Hematopoietic multipotent progenitor cell treated with erythropoietin and hydrocortisone succinate and interleukin-3 and kit ligand, for 4 days (in vitro differentiated cells): ENCODE measurements around the gene LCE3E.
"Not testable (repeated sequence)": the region's sequence is repeated elsewhere in the genome, so short reads cannot be mapped to it uniquely, and the experiment has no call there.

ENCODE experiments used
- DNase-seq: peaks from one replicate; pipeline ENCODE4 v3.0.0-alpha.2; 2015

The LCE3E gene

GRCh38 chr1:152566681-152567080 is at the start of gene LCE3E:
Gene LCE3E, minus strand, starts transcription at chr1:152566780. Its CDS starts 572 bp downstream, at chr1:152566208.
- DNase-seq: no peak

- DNase-seq: no peak
Observed at GRCh38 chr1:152613511-152613910, 46.9 kb upstream of the LCE3E start, which contains the start of gene LCE3B. Gene LCE3B, plus strand, starts transcription at chr1:152613811. Its CDS starts 0 bp downstream, at chr1:152613811.

GRCh38 chr1:152599934-152600333 is 33.4 kb upstream of the LCE3E start, which contains the start of gene LCE3C:
Gene LCE3C, plus strand, starts transcription at chr1:152600234. Its CDS starts 498 bp downstream, at chr1:152600732.
- no peak for DNase-seq

- no peak for DNase-seq
Observed at GRCh38 chr1:152596986-152597385, 30.4 kb upstream of the LCE3E start.

- DNase-seq: peak; percentile 1
Observed at GRCh38 chr1:152585586-152585985, 19.0 kb upstream of the LCE3E start.

GRCh38 chr1:152582647-152583046 is 16.1 kb upstream of the LCE3E start:
- DNase-seq: no peak

- DNase-seq: no peak
Observed at GRCh38 chr1:152580433-152580832, 13.9 kb upstream of the LCE3E start, which contains the start of gene LCE3D. Gene LCE3D, minus strand, starts transcription at chr1:152580516. Its CDS starts 580 bp downstream, at chr1:152579936.

GRCh38 chr1:152579526-152579925 is 12.9 kb upstream of the LCE3E start:
- DNase-seq: not testable (repeated sequence)

GRCh38 chr1:152577168-152577567 is 10.6 kb upstream of the LCE3E start:
- DNase-seq: no peak

- DNase-seq: no peak
Observed at GRCh38 chr1:152565535-152566215, 905 bp downstream of the LCE3E start.

GRCh38 chr1:152565115-152565514 is 1.5 kb downstream of the LCE3E start:
- DNase-seq: no peak

GRCh38 chr1:152548358-152548757 is 18.2 kb downstream of the LCE3E start:
- not testable (repeated sequence) for DNase-seq

GRCh38 chr1:152546704-152547103 is 19.9 kb downstream of the LCE3E start:
- peak; percentile 5 for DNase-seq

- DNase-seq: peak; percentile 45
Observed at GRCh38 chr1:152543820-152544219, 22.8 kb downstream of the LCE3E start.

GRCh38 chr1:152539901-152540300 is 26.7 kb downstream of the LCE3E start:
- DNase-seq: no peak

GRCh38 chr1:152537496-152537895 is 29.1 kb downstream of the LCE3E start:
- DNase-seq: no peak

- no peak for DNase-seq
Observed at GRCh38 chr1:152535774-152536173, 30.8 kb downstream of the LCE3E start.

- DNase-seq: peak; percentile 71
Observed at GRCh38 chr1:152533327-152533938, 33.1 kb downstream of the LCE3E start.

- DNase-seq: no peak
Observed at GRCh38 chr1:152525080-152525641, 41.4 kb downstream of the LCE3E start.

- no peak for DNase-seq
Observed at GRCh38 chr1:152520561-152521090, 46.0 kb downstream of the LCE3E start.

GRCh38 chr1:152519851-152520250 is 46.7 kb downstream of the LCE3E start:
- DNase-seq: peak; percentile 73

- DNase-seq: no peak
Observed at GRCh38 chr1:152517237-152517811, 49.3 kb downstream of the LCE3E start.

GRCh38 chr1:152516082-152516481 is 50.5 kb downstream of the LCE3E start:
- DNase-seq: no peak
